ENCODE data around the gene IMPDH1. TPM values are rescaled to one million over a fixed set of nuclear protein-coding genes. Genes with fewer than 3 reads are reported as not detected.

IMPDH1 gene
- total and polyA plus RNA-seq, 3 donors from 2014 or later, result 32.3 to 64.5 (median 48.3) TPM

DNA sequence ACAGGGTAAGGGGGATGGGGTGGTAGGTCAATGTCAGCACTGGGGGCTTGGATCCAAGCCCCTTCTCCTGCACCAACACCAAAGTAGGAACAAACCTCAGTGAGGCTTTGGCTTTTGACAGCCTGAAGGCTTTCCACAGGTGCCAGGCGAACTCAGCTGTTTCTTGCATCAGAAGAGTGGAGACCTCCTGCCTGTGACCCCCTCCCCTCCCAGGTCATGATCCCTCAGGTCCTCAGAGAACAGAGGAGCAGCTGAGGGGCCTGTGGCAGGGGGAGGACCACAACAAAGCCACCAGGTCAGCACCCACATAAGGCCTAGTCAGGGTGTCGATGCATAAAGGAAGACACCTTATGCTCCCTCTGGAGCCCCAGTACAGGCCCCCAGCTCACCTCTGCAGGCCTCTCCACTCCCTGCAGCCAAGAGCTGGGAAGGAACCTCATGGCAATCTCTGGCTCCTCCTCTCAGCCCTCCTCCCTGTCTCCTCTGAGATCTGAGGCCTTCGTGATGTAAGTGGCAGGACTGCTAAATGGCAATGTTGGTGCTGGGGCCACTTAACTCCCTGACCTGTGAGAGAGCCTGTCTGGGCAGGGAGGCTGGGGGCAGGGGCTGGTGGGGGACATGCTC lies 29.2 kb downstream of the IMPDH1 start:
- Histone ChIP-seq H3K36me3 (ENCODE audit: low read depth, missing control alignments) (no peaks in the 10 kb centered on the region), H3K9me3 (no peaks in the 10 kb centered on the region), H3K4me3 (no peak overlapping the region), H3K27ac (no peak overlapping the region), H3K4me1 (no peaks in the 10 kb centered on the region), H3K27me3 (no peaks in the 10 kb centered on the region)
- TF ChIP-seq, protein P1, sequence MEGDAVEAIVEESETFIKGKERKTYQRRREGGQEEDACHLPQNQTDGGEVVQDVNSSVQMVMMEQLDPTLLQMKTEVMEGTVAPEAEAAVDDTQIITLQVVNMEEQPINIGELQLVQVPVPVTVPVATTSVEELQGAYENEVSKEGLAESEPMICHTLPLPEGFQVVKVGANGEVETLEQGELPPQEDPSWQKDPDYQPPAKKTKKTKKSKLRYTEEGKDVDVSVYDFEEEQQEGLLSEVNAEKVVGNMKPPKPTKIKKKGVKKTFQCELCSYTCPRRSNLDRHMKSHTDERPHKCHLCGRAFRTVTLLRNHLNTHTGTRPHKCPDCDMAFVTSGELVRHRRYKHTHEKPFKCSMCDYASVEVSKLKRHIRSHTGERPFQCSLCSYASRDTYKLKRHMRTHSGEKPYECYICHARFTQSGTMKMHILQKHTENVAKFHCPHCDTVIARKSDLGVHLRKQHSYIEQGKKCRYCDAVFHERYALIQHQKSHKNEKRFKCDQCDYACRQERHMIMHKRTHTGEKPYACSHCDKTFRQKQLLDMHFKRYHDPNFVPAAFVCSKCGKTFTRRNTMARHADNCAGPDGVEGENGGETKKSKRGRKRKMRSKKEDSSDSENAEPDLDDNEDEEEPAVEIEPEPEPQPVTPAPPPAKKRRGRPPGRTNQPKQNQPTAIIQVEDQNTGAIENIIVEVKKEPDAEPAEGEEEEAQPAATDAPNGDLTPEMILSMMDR (IDR thresholded peaks at IDR 0.05), result no peak
- no peak for TF ChIP-seq POLR2A (IDR thresholded peaks at IDR 0.05)
- DNase-seq, result no peak
- intact Hi-C loops (cut with DNase I; ENCODE audit: low total_unique reads), result no loop called here
- 89 to 100% methylated on average over 1 to 3 of the region's 3 CpGs for WGBS, 2 donors

- WGBS, 2 donors, result 89 to 90% methylated on average over 6 of the region's 6 CpGs
- DNase-seq, result no peak
- TF ChIP-seq POLR2A (IDR thresholded peaks at IDR 0.05), result no peak
- TF ChIP-seq, protein P1 (IDR thresholded peaks at IDR 0.05), result no peak
- Histone ChIP-seq H3K4me3 (no peak overlapping the region), H3K9me3 (no peaks in the 10 kb centered on the region), H3K27me3 (no peaks in the 10 kb centered on the region), H3K36me3 (ENCODE audit: low read depth, missing control alignments) (no peaks in the 10 kb centered on the region), H3K4me1 (no peaks in the 10 kb centered on the region), H3K27ac (no peak overlapping the region)
- intact Hi-C loops (cut with DNase I; ENCODE audit: low total_unique reads), result no loop called here
Measured at GRCh38 chr7:128379900-128380479, 29.8 kb downstream of the IMPDH1 start.

GRCh38 chr7:128378637-128379036 lies 31.1 kb downstream of the IMPDH1 start:
- Histone ChIP-seq H3K36me3 (ENCODE audit: low read depth, missing control alignments) (no peaks in the 10 kb centered on the region), H3K4me3 (no peak overlapping the region), H3K27me3 (no peaks in the 10 kb centered on the region), H3K27ac (no peak overlapping the region), H3K4me1 (no peaks in the 10 kb centered on the region), H3K9me3 (no peaks in the 10 kb centered on the region)
- DNase-seq, result no peak
- intact Hi-C loops (cut with DNase I; ENCODE audit: low total_unique reads), result no loop called here
- WGBS, 2 donors, result 65% methylated on average over 2 of the region's 2 CpGs
- TF ChIP-seq POLR2A (IDR thresholded peaks at IDR 0.05), result no peak
- TF ChIP-seq, protein P1 (IDR thresholded peaks at IDR 0.05), result no peak

DNA sequence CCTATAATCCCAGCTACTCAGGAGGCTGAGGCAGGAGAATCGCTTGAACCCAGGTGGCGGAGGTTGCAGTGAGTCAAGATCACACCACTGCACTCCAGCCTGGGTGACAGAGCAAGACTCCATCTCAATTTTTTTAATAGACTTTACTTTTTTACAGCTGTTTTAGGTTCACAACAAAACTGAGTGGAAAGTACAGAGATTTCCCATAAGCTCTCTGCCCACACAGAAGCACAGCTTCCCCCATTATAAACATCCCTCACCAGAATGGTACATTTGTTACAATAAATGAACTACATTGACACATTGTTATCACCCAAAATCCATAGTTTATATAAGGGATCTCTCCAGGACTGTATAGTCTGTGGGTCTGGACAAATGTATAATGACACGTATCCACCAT lies 33.7 kb downstream of the IMPDH1 start:
- Histone ChIP-seq H3K4me3 (no peak overlapping the region), H3K27me3 (no peaks in the 10 kb centered on the region), H3K4me1 (no peaks in the 10 kb centered on the region), H3K36me3 (ENCODE audit: low read depth, missing control alignments) (no peaks in the 10 kb centered on the region), H3K9me3 (no peaks in the 10 kb centered on the region), H3K27ac (no peak overlapping the region)
- WGBS, 2 donors, result 86 to 95% methylated on average over 3 of the region's 3 CpGs
- intact Hi-C loops (cut with DNase I; ENCODE audit: low total_unique reads), result no loop called here
- DNase-seq, result no peak
- TF ChIP-seq, protein P1 (IDR thresholded peaks at IDR 0.05), result no peak

GRCh38 chr7:128374041-128374440 lies 35.7 kb downstream of the IMPDH1 start:
- Histone ChIP-seq H3K4me1 (no peaks in the 10 kb centered on the region), H3K36me3 (ENCODE audit: low read depth, missing control alignments) (no peaks in the 10 kb centered on the region), H3K9me3 (no peaks in the 10 kb centered on the region), H3K27me3 (no peaks in the 10 kb centered on the region), H3K4me3 (no peak overlapping the region), H3K27ac (no peak overlapping the region)
- intact Hi-C loops (cut with DNase I; ENCODE audit: low total_unique reads), result no loop called here
- no peak for DNase-seq
- TF ChIP-seq POLR2A (IDR thresholded peaks at IDR 0.05), result no peak
- TF ChIP-seq, protein P1 (IDR thresholded peaks at IDR 0.05), result no peak
- 72 to 80% methylated on average over 1 of the region's 1 CpG for WGBS, 2 donors

Measured in testis (tissue), 3 donors.